ENCODE data around the gene NCOA5.

Gene NCOA5

GRCh38 chr20:46078954-46079353 lies 10.8 kb downstream of the NCOA5 start:
- TF ChIP-seq ZFX (IDR thresholded peaks at IDR 0.05; ENCODE audit: borderline replicate concordance), result no peak
- no peak for TF ChIP-seq CTCF (IDR thresholded peaks at IDR 0.05)

GRCh38 chr20:46077642-46078305 lies 12.0 kb downstream of the NCOA5 start:
- no peak for TF ChIP-seq CTCF (IDR thresholded peaks at IDR 0.05)
- TF ChIP-seq ZFX (IDR thresholded peaks at IDR 0.05; ENCODE audit: borderline replicate concordance), result no peak
- no peak overlapping the region for H3K27ac ChIP-seq

More at GRCh38 chr20:46078954-46079353, 10.8 kb downstream of the NCOA5 start:
- no peak overlapping the region for H3K27ac ChIP-seq

- TF ChIP-seq CTCF (IDR thresholded peaks at IDR 0.05) (no peak), ZFX (IDR thresholded peaks at IDR 0.05; ENCODE audit: borderline replicate concordance) (no peak)
These were observed 13.0 kb downstream of the NCOA5 start for GRCh38 chr20:46076806-46077205.

GRCh38 chr20:46074006-46074405 lies 15.8 kb downstream of the NCOA5 start:
- no peak for TF ChIP-seq ZFX (IDR thresholded peaks at IDR 0.05; ENCODE audit: borderline replicate concordance)
- no peak for TF ChIP-seq CTCF (IDR thresholded peaks at IDR 0.05)
- no peak overlapping the region for H3K27ac ChIP-seq

More at GRCh38 chr20:46076806-46077205, 13.0 kb downstream of the NCOA5 start:
- H3K27ac ChIP-seq, result no peak overlapping the region

GRCh38 chr20:46073443-46073842 lies 16.3 kb downstream of the NCOA5 start:
- TF ChIP-seq CTCF (IDR thresholded peaks at IDR 0.05) (no peak), ZFX (IDR thresholded peaks at IDR 0.05; ENCODE audit: borderline replicate concordance) (no peak)
- H3K27ac ChIP-seq, result no peak overlapping the region

- TF ChIP-seq ZFX (IDR thresholded peaks at IDR 0.05; ENCODE audit: borderline replicate concordance) (no peak), CTCF (IDR thresholded peaks at IDR 0.05) (no peak)
- H3K27ac ChIP-seq, result no peak overlapping the region
These were observed 16.7 kb downstream of the NCOA5 start for GRCh38 chr20:46073024-46073423.

- no peak overlapping the region for H3K27ac ChIP-seq
- no peak for TF ChIP-seq ZFX (IDR thresholded peaks at IDR 0.05; ENCODE audit: borderline replicate concordance)
- TF ChIP-seq CTCF (IDR thresholded peaks at IDR 0.05), result no peak
These were observed 18.2 kb downstream of the NCOA5 start for GRCh38 chr20:46071573-46071972.
